OCI-LY3 (cell line): Measurements from ENCODE around the gene GPR45.

Source experiments
- H2AFZ ChIP-seq: fragments of 200-600, 300-600 bp; shearing (Covaris generic); 2 replicates; pipeline ENCODE4 v1.6.0; 2014; ENCODE audit warnings: antibody characterized with exemption, low read depth, low read length
- H3K27ac ChIP-seq: fragments of 200-600, 300-600 bp; sonication (generic); 2 replicates; pipeline ENCODE4 v1.5.1; 2014; ENCODE audit warnings: mild to moderate bottlenecking, low read length, moderate library complexity, mixed read lengths
- H3K27me3 ChIP-seq: fragments of 200-600, 300-600 bp; sonication (generic); 2 replicates; pipeline ENCODE4 v1.6.1; 2014; ENCODE audit warnings: low read depth, low read length, mixed read lengths
- H3K36me3 ChIP-seq: fragments of 200-600, 300-600 bp; sonication (generic); replicated peaks from 2 replicates; pipeline ENCODE3; 2014; ENCODE audit warnings: low read depth, low read length, mixed read lengths
- H3K4me1 ChIP-seq: fragments of 300-600, 200-600 bp; sonication (generic); 2 replicates; pipeline ENCODE4 v1.6.1; 2014; ENCODE audit warnings: low read length, mixed read lengths
- H3K4me2 ChIP-seq: fragments of 200-600, 300-600 bp; sonication (generic); 2 replicates; pipeline ENCODE4 v1.6.1; 2014; ENCODE audit warnings: low read length, mixed read lengths
- H3K4me3 ChIP-seq: fragments of 300-600, 200-600 bp; sonication (generic); 2 replicates; pipeline ENCODE4 v1.5.1; 2014; ENCODE audit warnings: antibody characterized with exemption, mild to moderate bottlenecking, low read length, moderate library complexity
- H3K79me2 ChIP-seq: fragments of 300-600, 200-600 bp; shearing (Covaris generic); 2 replicates; pipeline ENCODE4 v1.6.1; 2014; ENCODE audit warnings: mild to moderate bottlenecking, low read length, mixed read lengths
- H3K9ac ChIP-seq: fragments of 300-600, 200-600 bp; shearing (Covaris generic); 2 replicates; pipeline ENCODE4 v1.6.0; 2014; ENCODE audit warnings: mild to moderate bottlenecking, low read length, moderate library complexity
- H3K9me3 ChIP-seq: fragments of 200-600, 300-600 bp; shearing (Covaris generic); 2 replicates; pipeline ENCODE4 v1.6.1; 2014; ENCODE audit warnings: low read length, mixed read lengths; ENCODE audit not compliant: insufficient read depth
- H4K20me1 ChIP-seq: fragments of 200-600, 300-600 bp; sonication (generic); 2 replicates; pipeline ENCODE4 v1.6.1; 2016; ENCODE audit warnings: low read length, mixed read lengths; ENCODE audit not compliant: insufficient read depth
- EZH2phosphoT487 ChIP-seq: fragments of 200-600 bp; shearing (Covaris generic); IDR thresholded peaks from 2 replicates; pipeline ENCODE4 v1.6.1; 2018; ENCODE audit warnings: antibody characterized with exemption, mixed run types, low read depth
- TF ChIP-seq, protein P1 (sequence below): fragments of 200-600, 300-600 bp; sonication (generic); IDR thresholded peaks from 2 replicates; pipeline ENCODE4 v1.5.1; 2014; ENCODE audit warnings: antibody characterized with exemption, low read length, low read depth

The GPR45 gene

DNA sequence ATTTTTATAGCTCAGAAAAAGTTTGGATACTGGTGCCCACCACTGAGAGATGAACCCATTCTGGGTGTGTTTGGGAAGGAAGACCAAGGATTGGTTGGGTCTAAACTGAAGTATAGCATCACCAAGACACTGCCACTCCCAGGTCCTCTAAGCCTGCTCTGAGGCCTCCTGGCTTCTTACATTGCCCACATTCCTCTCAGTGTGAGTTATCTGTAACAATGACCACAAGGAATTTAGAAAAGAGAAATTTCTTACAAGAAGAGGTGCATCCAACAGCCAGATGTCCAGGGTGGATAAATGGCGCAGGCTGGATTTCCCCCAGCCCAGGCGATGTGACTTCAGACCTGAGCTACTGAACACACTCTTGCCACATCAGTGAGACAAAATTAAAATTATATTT, 1.6 kb upstream of the GPR45 start:
- Histone ChIP-seq H3K9ac (no peak overlapping the region), H3K27ac (no peak overlapping the region), H2AFZ (no peak overlapping the region), H3K79me2 (no peaks in the 10 kb centered on the region), H3K36me3 (no peaks in the 10 kb centered on the region), H3K9me3 (no peaks in the 10 kb centered on the region), H3K27me3 (no peaks in the 10 kb centered on the region), H4K20me1 (no peaks in the 10 kb centered on the region), H3K4me3 (no peak overlapping the region), H3K4me2 (no peak overlapping the region), H3K4me1 (peaks cover 37% of the 10 kb centered on the region)
- no peak for TF ChIP-seq EZH2phosphoT487
- TF ChIP-seq, protein P1, sequence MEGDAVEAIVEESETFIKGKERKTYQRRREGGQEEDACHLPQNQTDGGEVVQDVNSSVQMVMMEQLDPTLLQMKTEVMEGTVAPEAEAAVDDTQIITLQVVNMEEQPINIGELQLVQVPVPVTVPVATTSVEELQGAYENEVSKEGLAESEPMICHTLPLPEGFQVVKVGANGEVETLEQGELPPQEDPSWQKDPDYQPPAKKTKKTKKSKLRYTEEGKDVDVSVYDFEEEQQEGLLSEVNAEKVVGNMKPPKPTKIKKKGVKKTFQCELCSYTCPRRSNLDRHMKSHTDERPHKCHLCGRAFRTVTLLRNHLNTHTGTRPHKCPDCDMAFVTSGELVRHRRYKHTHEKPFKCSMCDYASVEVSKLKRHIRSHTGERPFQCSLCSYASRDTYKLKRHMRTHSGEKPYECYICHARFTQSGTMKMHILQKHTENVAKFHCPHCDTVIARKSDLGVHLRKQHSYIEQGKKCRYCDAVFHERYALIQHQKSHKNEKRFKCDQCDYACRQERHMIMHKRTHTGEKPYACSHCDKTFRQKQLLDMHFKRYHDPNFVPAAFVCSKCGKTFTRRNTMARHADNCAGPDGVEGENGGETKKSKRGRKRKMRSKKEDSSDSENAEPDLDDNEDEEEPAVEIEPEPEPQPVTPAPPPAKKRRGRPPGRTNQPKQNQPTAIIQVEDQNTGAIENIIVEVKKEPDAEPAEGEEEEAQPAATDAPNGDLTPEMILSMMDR = no peak

DNA sequence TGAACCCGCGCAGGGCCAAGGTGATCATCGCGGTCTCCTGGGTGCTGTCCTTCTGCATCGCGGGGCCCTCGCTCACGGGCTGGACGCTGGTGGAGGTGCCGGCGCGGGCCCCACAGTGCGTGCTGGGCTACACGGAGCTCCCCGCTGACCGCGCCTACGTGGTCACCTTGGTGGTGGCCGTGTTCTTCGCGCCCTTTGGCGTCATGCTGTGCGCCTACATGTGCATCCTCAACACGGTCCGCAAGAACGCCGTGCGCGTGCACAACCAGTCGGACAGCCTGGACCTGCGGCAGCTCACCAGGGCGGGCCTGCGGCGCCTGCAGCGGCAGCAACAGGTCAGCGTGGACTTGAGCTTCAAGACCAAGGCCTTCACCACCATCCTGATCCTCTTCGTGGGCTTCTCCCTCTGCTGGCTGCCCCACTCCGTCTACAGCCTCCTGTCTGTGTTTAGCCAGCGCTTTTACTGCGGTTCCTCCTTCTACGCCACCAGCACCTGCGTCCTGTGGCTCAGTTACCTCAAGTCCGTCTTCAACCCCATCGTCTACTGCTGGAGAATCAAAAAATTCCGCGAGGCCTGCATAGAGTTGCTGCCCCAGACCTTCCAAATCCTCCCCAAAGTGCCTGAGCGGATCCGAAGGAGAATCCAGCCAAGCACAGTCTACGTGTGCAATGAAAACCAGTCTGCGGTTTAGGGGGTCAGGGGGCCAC, 897 bp downstream of the GPR45 start:
- H3K9ac ChIP-seq = no peak overlapping the region
- no peak overlapping the region for H3K4me3 ChIP-seq
- no peak overlapping the region for H3K4me2 ChIP-seq
- H3K79me2 ChIP-seq = no peaks in the 10 kb centered on the region
- no peak overlapping the region for H3K27ac ChIP-seq
- H3K36me3 ChIP-seq = no peaks in the 10 kb centered on the region
- H3K9me3 ChIP-seq = no peaks in the 10 kb centered on the region
- peaks cover 35% of the 10 kb centered on the region for H3K4me1 ChIP-seq
- H4K20me1 ChIP-seq = no peaks in the 10 kb centered on the region
- H2AFZ ChIP-seq = no peak overlapping the region
- no peaks in the 10 kb centered on the region for H3K27me3 ChIP-seq
- TF ChIP-seq, protein P1 = no peak
- TF ChIP-seq EZH2phosphoT487 = no peak

DNA sequence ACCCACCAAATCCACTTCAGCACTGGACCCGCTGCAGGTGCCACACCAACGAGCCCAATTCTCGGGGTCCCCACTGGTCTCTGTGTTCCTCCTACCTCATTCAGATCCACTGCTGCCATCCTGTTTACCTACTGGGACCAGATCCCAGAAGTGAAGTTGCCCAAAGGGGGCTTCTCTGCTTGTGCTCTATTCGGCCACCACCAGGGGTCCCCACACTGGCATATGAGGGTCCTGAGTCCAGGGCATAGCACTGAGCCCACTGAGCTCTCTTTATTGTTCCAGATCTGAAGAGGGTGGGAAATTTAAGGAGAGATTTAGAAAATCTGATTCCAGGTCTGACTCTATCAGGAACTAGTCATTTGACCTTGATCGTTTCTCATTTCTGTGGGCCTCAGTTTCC, 2.4 kb downstream of the GPR45 start:
- no peaks in the 10 kb centered on the region for H4K20me1 ChIP-seq
- H3K4me1 ChIP-seq = peaks cover 23% of the 10 kb centered on the region
- H3K4me3 ChIP-seq = no peak overlapping the region
- TF ChIP-seq, protein P1 = peak; percentile 39
- TF ChIP-seq EZH2phosphoT487 = no peak
- H3K27ac ChIP-seq = peak overlapping the region; percentile 43
- peak overlapping the region; percentile 42 for H3K4me2 ChIP-seq
- no peaks in the 10 kb centered on the region for H3K27me3 ChIP-seq
- no peaks in the 10 kb centered on the region for H3K9me3 ChIP-seq
- H3K79me2 ChIP-seq = no peaks in the 10 kb centered on the region
- H3K36me3 ChIP-seq = no peaks in the 10 kb centered on the region
- peak overlapping the region; percentile 1; the same call in 1 of the 2 replicates for H3K9ac ChIP-seq
- no peak overlapping the region for H2AFZ ChIP-seq

DNA sequence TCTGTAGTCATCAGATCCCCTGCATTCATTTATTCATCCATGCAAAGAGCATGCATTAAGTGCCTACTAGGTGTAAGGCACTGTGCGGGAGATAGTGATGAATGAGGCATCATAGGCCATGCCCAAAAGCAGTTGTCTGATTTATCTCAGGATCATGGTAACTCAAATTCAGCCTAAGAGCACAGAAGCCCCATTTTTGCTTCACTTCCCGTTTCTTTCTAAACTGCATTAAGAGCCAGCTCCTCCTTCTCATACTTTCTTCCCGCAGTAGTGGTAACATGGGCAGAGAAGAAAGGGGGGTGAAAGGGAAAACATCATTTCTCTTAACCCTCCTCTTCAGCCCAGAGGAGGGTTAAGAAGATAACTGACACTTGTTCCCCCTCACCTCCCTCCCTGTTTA, 2.9 kb downstream of the GPR45 start:
- TF ChIP-seq, protein P1 = no peak
- no peak for TF ChIP-seq EZH2phosphoT487
- H4K20me1 ChIP-seq = no peaks in the 10 kb centered on the region
- H3K36me3 ChIP-seq = no peaks in the 10 kb centered on the region
- H3K4me2 ChIP-seq = peak overlapping the region; percentile 42
- H3K4me3 ChIP-seq = 0 out of 2 replicates have a peak overlapping the region, but pooled peaks have one; percentile 3
- no peaks in the 10 kb centered on the region for H3K9me3 ChIP-seq
- H3K27me3 ChIP-seq = no peaks in the 10 kb centered on the region
- peak overlapping the region; percentile 19; the same call in 1 of the 2 replicates for H2AFZ ChIP-seq
- H3K27ac ChIP-seq = peak overlapping the region; percentile 43
- peak overlapping the region; percentile 1; the same call in 1 of the 2 replicates for H3K9ac ChIP-seq
- no peaks in the 10 kb centered on the region for H3K79me2 ChIP-seq
- peaks cover 18% of the 10 kb centered on the region for H3K4me1 ChIP-seq
